WTC11 (cell line): Measurements from ENCODE around the gene HAO2. TPM values are rescaled to one million over a fixed set of nuclear protein-coding genes. Genes with fewer than 3 reads are reported as not detected.

Experiments
- ATAC-seq: fragments of 200-7000 bp; cut with Tn5 transposase; 2 replicates; pipeline ENCODE4 v1.10.0; 2021; ENCODE audit warnings: mild to moderate bottlenecking, moderate library complexity
- CTCF ChIA-PET: fragments of 300-600 bp; sonication (Branson Sonifier 250); formaldehyde crosslinking; loops from one replicate; lab custom pipeline; 2021; ENCODE audit warnings: antibody characterized with exemption; lab: Charles Lee
- POLR2A ChIA-PET: fragments of 350-600 bp; sonication (Branson Sonifier 250); formaldehyde crosslinking; loops from one replicate; lab custom pipeline; 2021; ENCODE audit warnings: antibody characterized with exemption; lab: Charles Lee
- DNase-seq: peaks from one replicate; pipeline ENCODE4 v3.0.0; 2021; ENCODE audit warnings: low spot score
- H3K27ac Mint-ChIP-seq: 2 replicates; pipeline ENCODE4 v1.8.0; 2021; ENCODE audit warnings: mixed read lengths
- H3K27me3 Mint-ChIP-seq: 2 replicates; pipeline ENCODE4 v1.8.0; 2021; ENCODE audit warnings: low read depth, mild to moderate bottlenecking, moderate library complexity, mixed read lengths
- H3K36me3 Mint-ChIP-seq: 2 replicates; pipeline ENCODE4 v1.8.0; 2021; ENCODE audit warnings: mixed read lengths
- H3K4me1 Mint-ChIP-seq: 2 replicates; pipeline ENCODE4 v1.8.0; 2022; ENCODE audit warnings: mixed read lengths
- H3K4me3 Mint-ChIP-seq: 2 replicates; pipeline ENCODE4 v1.8.0; 2021; ENCODE audit warnings: mild to moderate bottlenecking, moderate library complexity, mixed read lengths
- H3K9me3 Mint-ChIP-seq: 2 replicates; pipeline ENCODE4 v1.8.0; 2021; ENCODE audit warnings: mixed read lengths
- ETV6 ChIP-seq: sonication (generic); formaldehyde crosslinking; IDR thresholded peaks from 2 replicates; pipeline ENCODE4 v1.8.1; 2022; ENCODE audit warnings: mild to moderate bottlenecking, missing genetic modification reagents
- GRHL2 ChIP-seq: fragments of 250-450 bp; sonication (Bioruptor Pico); IDR thresholded peaks from 2 replicates; pipeline ENCODE4 v1.8.0; 2022; ENCODE audit warnings: mild to moderate bottlenecking, moderate library complexity; ENCODE audit not compliant: insufficient replicate concordance, severe bottlenecking
- HMGA2 ChIP-seq: fragments of 250-450 bp; sonication (Bioruptor Pico); IDR thresholded peaks from 2 replicates; pipeline ENCODE4 v1.4.0; 2021; ENCODE audit warnings: mild to moderate bottlenecking, moderate library complexity
- NFYB ChIP-seq: sonication (generic); formaldehyde crosslinking; conservative IDR thresholded peaks from 2 replicates; pipeline ENCODE4 v1.8.0; 2022; ENCODE audit warnings: low read depth, missing genetic modification reagents
- RORB ChIP-seq: fragments of 250-450 bp; sonication (Bioruptor Pico); IDR thresholded peaks from 2 replicates; pipeline ENCODE4 v1.9.0; 2021; ENCODE audit warnings: mild to moderate bottlenecking
- SP1 ChIP-seq: sonication (generic); formaldehyde crosslinking; conservative IDR thresholded peaks from 2 replicates; pipeline ENCODE4 v1.8.1; 2022; ENCODE audit warnings: missing genetic modification reagents
- ZNF121 ChIP-seq: sonication (generic); formaldehyde crosslinking; IDR thresholded peaks from 2 replicates; pipeline ENCODE4 v1.8.0; 2023; ENCODE audit warnings: missing genetic modification reagents
- ZNF219 ChIP-seq: sonication (generic); formaldehyde crosslinking; IDR thresholded peaks from 2 replicates; pipeline ENCODE4 v1.8.0; 2023; ENCODE audit warnings: missing genetic modification reagents, mild to moderate bottlenecking, borderline replicate concordance
- total RNA-seq: library from RNA; stranded (reverse); gene quantifications from 3 replicates; pipeline ENCODE4 v1.2.3, GENCODE V29; 2021
- TF ChIP-seq, protein P1 (sequence below): sonication (generic); formaldehyde crosslinking; IDR thresholded peaks from 2 replicates; pipeline ENCODE4 v1.8.1; 2023; ENCODE audit warnings: mild to moderate bottlenecking, moderate library complexity, missing genetic modification reagents
- TF ChIP-seq, protein P2 (sequence below): sonication (generic); formaldehyde crosslinking; IDR thresholded peaks from 2 replicates; pipeline ENCODE4 v1.8.0; 2022; ENCODE audit warnings: mild to moderate bottlenecking, missing genetic modification reagents
- TF ChIP-seq, protein P3 (sequence below): sonication (generic); formaldehyde crosslinking; IDR thresholded peaks from 2 replicates; pipeline ENCODE4 v1.8.1; 2022; ENCODE audit warnings: low read depth, missing genetic modification reagents, borderline replicate concordance
- TF ChIP-seq, protein P4 (sequence below): sonication (generic); formaldehyde crosslinking; IDR thresholded peaks from 2 replicates; pipeline ENCODE4 v1.8.0; 2022; ENCODE audit warnings: mild to moderate bottlenecking, missing genetic modification reagents
- TF ChIP-seq, protein P5 (sequence below): sonication (generic); formaldehyde crosslinking; IDR thresholded peaks from 2 replicates; pipeline ENCODE4 v1.8.0; 2023; ENCODE audit warnings: mild to moderate bottlenecking, missing genetic modification reagents
- TF ChIP-seq, protein P6 (sequence below): fragments of 250-450 bp; sonication (Bioruptor Pico); IDR thresholded peaks from 2 replicates; pipeline ENCODE4 v1.8.0; 2021; ENCODE audit warnings: mild to moderate bottlenecking
- TF ChIP-seq, protein P7 (sequence below): sonication (generic); formaldehyde crosslinking; IDR thresholded peaks from 2 replicates; pipeline ENCODE4 v1.8.0; 2022; ENCODE audit warnings: missing genetic modification reagents

HAO2 gene
- total RNA-seq, 1 experiment from 2014 or later = 1.0 TPM

DNA sequence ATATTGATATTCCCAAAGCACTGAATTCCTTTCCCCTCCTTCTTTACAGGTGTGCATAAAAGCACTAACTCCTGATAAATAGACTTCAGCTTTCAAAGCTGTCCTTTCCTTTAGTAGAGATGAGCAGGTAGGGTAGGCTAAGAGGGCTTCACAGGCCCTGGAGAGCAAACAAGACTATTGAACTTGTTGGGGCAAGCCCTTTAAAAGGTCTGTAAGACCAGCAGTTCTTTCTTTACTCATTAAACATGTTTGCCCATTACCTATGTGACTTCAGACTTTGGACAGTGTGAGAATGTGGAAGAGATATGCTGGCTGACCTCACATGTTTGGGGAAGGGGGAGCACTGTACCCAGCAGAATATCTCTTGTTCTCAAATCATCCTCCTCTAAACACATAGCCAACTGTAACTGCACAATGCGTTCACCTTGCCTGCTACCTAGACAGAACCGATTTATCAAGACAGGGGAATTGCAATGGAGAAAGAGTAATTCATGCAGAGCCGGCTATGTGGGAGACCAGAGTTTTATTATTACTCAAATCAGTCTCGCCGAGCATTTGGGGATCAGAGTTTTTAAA is 27.1 kb upstream of the HAO2 start (continued):
- TF ChIP-seq, protein P1, sequence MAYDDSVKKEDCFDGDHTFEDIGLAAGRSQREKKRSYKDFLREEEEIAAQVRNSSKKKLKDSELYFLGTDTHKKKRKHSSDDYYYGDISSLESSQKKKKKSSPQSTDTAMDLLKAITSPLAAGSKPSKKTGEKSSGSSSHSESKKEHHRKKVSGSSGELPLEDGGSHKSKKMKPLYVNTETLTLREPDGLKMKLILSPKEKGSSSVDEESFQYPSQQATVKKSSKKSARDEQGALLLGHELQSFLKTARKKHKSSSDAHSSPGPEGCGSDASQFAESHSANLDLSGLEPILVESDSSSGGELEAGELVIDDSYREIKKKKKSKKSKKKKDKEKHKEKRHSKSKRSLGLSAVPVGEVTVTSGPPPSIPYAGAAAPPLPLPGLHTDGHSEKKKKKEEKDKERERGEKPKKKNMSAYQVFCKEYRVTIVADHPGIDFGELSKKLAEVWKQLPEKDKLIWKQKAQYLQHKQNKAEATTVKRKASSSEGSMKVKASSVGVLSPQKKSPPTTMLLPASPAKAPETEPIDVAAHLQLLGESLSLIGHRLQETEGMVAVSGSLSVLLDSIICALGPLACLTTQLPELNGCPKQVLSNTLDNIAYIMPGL (CRISPR knock-in tag) = no peak

DNA sequence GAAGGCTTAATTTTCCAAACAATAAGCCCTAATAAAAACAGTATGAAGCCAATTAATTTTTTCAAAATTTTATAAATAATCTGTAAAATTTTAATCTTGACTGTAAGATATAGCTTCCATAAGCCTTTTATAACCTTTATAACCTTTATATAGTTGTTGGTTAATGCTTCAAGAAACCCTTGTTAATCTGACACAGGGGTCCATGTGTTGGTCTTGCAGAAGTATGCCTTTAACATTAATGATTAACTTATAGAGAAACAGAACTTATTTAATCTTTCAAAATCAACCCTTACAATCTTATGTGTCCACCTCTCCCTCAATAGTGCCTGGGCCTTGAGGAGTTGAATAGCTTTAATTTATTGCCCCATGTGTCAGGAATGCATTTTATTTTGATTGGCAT is 23.2 kb upstream of the HAO2 start:
- no peak for ATAC-seq
- no peaks in the 10 kb centered on the region; the same call in 1 of the 2 replicates for H3K27me3 Mint-ChIP-seq
- no peak overlapping the region for H3K4me3 Mint-ChIP-seq
- H3K36me3 Mint-ChIP-seq = peaks cover 33% of the 10 kb centered on the region
- POLR2A ChIA-PET = no interaction called here
- CTCF ChIA-PET = no interaction called here
- peaks cover 27% of the 10 kb centered on the region for H3K9me3 Mint-ChIP-seq
- DNase-seq = no peak
- H3K4me1 Mint-ChIP-seq = peaks cover 58% of the 10 kb centered on the region
- TF ChIP-seq ZNF219 (CRISPR knock-in tag) = no peak
- TF ChIP-seq, protein P2, sequence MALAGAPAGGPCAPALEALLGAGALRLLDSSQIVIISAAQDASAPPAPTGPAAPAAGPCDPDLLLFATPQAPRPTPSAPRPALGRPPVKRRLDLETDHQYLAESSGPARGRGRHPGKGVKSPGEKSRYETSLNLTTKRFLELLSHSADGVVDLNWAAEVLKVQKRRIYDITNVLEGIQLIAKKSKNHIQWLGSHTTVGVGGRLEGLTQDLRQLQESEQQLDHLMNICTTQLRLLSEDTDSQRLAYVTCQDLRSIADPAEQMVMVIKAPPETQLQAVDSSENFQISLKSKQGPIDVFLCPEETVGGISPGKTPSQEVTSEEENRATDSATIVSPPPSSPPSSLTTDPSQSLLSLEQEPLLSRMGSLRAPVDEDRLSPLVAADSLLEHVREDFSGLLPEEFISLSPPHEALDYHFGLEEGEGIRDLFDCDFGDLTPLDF (CRISPR knock-in tag) = no peak
- TF ChIP-seq, protein P3, sequence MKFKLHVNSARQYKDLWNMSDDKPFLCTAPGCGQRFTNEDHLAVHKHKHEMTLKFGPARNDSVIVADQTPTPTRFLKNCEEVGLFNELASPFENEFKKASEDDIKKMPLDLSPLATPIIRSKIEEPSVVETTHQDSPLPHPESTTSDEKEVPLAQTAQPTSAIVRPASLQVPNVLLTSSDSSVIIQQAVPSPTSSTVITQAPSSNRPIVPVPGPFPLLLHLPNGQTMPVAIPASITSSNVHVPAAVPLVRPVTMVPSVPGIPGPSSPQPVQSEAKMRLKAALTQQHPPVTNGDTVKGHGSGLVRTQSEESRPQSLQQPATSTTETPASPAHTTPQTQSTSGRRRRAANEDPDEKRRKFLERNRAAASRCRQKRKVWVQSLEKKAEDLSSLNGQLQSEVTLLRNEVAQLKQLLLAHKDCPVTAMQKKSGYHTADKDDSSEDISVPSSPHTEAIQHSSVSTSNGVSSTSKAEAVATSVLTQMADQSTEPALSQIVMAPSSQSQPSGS = no peak
- H3K27ac Mint-ChIP-seq = no peak overlapping the region

DNA sequence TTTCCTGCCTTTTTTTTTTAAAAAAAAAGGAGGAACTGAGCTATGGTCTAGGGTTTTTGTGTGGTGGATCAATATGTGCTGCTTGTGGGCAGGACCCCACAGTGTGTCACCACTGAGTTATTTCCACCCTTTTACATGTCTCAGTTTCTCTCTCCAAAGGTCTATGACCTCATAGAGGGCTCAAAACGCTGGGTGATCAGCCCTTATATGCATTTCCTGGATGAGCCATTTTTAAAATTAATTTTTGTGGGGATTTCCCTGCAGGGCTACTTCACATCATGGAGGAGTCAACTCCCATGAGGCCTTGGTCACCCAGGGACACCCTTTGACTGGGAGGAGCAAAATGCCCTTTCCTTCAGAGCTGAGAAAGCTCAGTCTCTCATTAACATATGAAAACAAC is 20.7 kb upstream of the HAO2 start:
- Mint-ChIP-seq H3K27me3 (no peaks in the 10 kb centered on the region; the same call in 1 of the 2 replicates), H3K4me1 (peaks cover 34% of the 10 kb centered on the region), H3K9me3 (peaks cover 31% of the 10 kb centered on the region), H3K27ac (peak overlapping the region; percentile 88), H3K4me3 (no peak overlapping the region), H3K36me3 (peaks cover 32% of the 10 kb centered on the region)
- peak; percentile 81 for ATAC-seq
- no peak for DNase-seq
- ChIA-PET POLR2A (interaction anchor here (0.6 to 1.1 kb wide), 3 partner anchors 21 to 71 kb away, joined by 3 read pairs; no protein-coding TSS in a partner anchor), CTCF (interaction anchor here (1.0 to 2.9 kb wide), 6 partner anchors 18 to 196 kb away, joined by 3 to 17 read pairs (median 5); no protein-coding TSS in a partner anchor)
- TF ChIP-seq NFYB (CRISPR knock-in tag) = no peak
- TF ChIP-seq HMGA2 = no peak
- TF ChIP-seq, protein P4, sequence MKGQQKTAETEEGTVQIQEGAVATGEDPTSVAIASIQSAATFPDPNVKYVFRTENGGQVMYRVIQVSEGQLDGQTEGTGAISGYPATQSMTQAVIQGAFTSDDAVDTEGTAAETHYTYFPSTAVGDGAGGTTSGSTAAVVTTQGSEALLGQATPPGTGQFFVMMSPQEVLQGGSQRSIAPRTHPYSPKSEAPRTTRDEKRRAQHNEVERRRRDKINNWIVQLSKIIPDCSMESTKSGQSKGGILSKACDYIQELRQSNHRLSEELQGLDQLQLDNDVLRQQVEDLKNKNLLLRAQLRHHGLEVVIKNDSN (CRISPR knock-in tag) = no peak
- TF ChIP-seq, protein P5, sequence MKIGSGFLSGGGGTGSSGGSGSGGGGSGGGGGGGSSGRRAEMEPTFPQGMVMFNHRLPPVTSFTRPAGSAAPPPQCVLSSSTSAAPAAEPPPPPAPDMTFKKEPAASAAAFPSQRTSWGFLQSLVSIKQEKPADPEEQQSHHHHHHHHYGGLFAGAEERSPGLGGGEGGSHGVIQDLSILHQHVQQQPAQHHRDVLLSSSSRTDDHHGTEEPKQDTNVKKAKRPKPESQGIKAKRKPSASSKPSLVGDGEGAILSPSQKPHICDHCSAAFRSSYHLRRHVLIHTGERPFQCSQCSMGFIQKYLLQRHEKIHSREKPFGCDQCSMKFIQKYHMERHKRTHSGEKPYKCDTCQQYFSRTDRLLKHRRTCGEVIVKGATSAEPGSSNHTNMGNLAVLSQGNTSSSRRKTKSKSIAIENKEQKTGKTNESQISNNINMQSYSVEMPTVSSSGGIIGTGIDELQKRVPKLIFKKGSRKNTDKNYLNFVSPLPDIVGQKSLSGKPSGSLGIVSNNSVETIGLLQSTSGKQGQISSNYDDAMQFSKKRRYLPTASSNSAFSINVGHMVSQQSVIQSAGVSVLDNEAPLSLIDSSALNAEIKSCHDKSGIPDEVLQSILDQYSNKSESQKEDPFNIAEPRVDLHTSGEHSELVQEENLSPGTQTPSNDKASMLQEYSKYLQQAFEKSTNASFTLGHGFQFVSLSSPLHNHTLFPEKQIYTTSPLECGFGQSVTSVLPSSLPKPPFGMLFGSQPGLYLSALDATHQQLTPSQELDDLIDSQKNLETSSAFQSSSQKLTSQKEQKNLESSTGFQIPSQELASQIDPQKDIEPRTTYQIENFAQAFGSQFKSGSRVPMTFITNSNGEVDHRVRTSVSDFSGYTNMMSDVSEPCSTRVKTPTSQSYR (CRISPR knock-in tag) = no peak
- TF ChIP-seq ETV6 (CRISPR knock-in tag) = no peak
- no peak for TF ChIP-seq RORB (CRISPR knock-in tag)
- no peak for TF ChIP-seq GRHL2 (CRISPR knock-in tag)
- TF ChIP-seq, protein P6, sequence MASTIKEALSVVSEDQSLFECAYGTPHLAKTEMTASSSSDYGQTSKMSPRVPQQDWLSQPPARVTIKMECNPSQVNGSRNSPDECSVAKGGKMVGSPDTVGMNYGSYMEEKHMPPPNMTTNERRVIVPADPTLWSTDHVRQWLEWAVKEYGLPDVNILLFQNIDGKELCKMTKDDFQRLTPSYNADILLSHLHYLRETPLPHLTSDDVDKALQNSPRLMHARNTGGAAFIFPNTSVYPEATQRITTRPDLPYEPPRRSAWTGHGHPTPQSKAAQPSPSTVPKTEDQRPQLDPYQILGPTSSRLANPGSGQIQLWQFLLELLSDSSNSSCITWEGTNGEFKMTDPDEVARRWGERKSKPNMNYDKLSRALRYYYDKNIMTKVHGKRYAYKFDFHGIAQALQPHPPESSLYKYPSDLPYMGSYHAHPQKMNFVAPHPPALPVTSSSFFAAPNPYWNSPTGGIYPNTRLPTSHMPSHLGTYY (CRISPR knock-in tag) = no peak
- TF ChIP-seq ZNF121 (CRISPR knock-in tag) = no peak
- TF ChIP-seq, protein P7, sequence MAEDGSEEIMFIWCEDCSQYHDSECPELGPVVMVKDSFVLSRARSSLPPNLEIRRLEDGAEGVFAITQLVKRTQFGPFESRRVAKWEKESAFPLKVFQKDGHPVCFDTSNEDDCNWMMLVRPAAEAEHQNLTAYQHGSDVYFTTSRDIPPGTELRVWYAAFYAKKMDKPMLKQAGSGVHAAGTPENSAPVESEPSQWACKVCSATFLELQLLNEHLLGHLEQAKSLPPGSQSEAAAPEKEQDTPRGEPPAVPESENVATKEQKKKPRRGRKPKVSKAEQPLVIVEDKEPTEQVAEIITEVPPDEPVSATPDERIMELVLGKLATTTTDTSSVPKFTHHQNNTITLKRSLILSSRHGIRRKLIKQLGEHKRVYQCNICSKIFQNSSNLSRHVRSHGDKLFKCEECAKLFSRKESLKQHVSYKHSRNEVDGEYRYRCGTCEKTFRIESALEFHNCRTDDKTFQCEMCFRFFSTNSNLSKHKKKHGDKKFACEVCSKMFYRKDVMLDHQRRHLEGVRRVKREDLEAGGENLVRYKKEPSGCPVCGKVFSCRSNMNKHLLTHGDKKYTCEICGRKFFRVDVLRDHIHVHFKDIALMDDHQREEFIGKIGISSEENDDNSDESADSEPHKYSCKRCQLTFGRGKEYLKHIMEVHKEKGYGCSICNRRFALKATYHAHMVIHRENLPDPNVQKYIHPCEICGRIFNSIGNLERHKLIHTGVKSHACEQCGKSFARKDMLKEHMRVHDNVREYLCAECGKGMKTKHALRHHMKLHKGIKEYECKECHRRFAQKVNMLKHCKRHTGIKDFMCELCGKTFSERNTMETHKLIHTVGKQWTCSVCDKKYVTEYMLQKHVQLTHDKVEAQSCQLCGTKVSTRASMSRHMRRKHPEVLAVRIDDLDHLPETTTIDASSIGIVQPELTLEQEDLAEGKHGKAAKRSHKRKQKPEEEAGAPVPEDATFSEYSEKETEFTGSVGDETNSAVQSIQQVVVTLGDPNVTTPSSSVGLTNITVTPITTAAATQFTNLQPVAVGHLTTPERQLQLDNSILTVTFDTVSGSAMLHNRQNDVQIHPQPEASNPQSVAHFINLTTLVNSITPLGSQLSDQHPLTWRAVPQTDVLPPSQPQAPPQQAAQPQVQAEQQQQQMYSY (CRISPR knock-in tag) = no peak
- TF ChIP-seq SP1 (CRISPR knock-in tag) = no peak
